ENCODE results near the gene ZNF407. TPM values are rescaled to one million over a fixed set of nuclear protein-coding genes. Genes with fewer than 3 reads are reported as not detected.

Gene ZNF407
- total and polyA plus RNA-seq, 2 experiments from 2014 or later = 2.1 to 10.4 TPM

DNA sequence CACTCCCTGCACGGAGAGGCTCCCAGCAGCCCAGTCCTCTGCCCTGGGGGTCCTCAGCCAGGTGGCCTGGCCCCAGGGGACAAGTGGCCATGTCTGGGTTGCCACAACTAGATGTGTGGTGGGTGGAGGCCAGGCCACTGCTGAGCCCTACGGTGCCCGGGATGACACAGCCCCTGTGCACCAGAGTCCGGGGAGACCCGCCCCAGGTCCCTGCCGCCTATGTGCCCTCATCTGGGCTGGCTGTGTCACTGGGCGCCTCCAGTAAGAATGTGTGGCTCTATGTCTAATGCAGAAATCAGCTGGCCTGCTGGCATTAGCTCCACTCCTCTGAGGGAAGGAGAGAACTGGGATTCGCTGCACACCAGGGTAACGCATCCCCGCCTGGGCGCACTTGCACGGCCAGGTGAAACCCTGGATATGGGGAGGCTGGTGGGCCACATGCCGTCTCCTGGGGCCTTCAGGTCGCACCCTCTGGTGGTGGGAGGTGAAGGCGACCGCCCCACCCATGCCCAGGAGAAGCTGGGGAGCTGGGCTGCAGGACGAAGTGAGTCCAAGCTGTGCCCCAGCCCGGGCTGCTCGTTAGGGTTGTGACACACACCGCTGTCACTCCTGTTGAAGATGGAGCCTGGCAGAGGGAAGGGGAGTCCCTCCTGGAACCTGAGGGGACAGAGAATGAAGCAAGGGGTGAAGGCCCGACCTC, 475.2 kb downstream of the ZNF407 start:
- DNase-seq (ENCODE audit: low spot score) = no peak
- H3K9me2 ChIP-seq (ENCODE audit: insufficient read depth) = no peaks in the 10 kb centered on the region
- peaks cover 6% of the 10 kb centered on the region for H3K4me1 Mint-ChIP-seq
- H3K27ac Mint-ChIP-seq = no peak overlapping the region
- H3K36me3 ChIP-seq (ENCODE audit: insufficient read depth) = no peaks in the 10 kb centered on the region
- H3K4me3 Mint-ChIP-seq = no peak overlapping the region
- H3K36me3 Mint-ChIP-seq (ENCODE audit: low read depth) = peaks cover 4% of the 10 kb centered on the region; the same call in 2 of the 3 replicates
- H3K79me2 ChIP-seq (replicated peaks; ENCODE audit: insufficient read depth) = no peaks in the 10 kb centered on the region
- H4K20me1 ChIP-seq (replicated peaks; ENCODE audit: insufficient read depth) = no peaks in the 10 kb centered on the region
- H3K27ac ChIP-seq (ENCODE audit: low read depth) = no peak overlapping the region
- H2AFZ ChIP-seq = no peak overlapping the region
- H3K4me1 ChIP-seq (ENCODE audit: insufficient read depth) = no peaks in the 10 kb centered on the region
- H3K4me3 ChIP-seq = no peak overlapping the region
- H3F3A ChIP-seq (replicated peaks; ENCODE audit: low read depth) = no peaks in the 10 kb centered on the region
- H3K27me3 Mint-ChIP-seq (ENCODE audit: insufficient read depth, low read depth, poor library complexity) = peaks cover 2% of the 10 kb centered on the region
- no peaks in the 10 kb centered on the region for H3K27me3 ChIP-seq (ENCODE audit: insufficient read depth)
- H3K9me3 Mint-ChIP-seq = peaks cover 15% of the 10 kb centered on the region
- H3K4me2 ChIP-seq = no peak overlapping the region
- TF ChIP-seq JUNB (IDR thresholded peaks at IDR 0.05; ENCODE audit: unreplicated experiment) = no peak
- TF ChIP-seq, protein P1, sequence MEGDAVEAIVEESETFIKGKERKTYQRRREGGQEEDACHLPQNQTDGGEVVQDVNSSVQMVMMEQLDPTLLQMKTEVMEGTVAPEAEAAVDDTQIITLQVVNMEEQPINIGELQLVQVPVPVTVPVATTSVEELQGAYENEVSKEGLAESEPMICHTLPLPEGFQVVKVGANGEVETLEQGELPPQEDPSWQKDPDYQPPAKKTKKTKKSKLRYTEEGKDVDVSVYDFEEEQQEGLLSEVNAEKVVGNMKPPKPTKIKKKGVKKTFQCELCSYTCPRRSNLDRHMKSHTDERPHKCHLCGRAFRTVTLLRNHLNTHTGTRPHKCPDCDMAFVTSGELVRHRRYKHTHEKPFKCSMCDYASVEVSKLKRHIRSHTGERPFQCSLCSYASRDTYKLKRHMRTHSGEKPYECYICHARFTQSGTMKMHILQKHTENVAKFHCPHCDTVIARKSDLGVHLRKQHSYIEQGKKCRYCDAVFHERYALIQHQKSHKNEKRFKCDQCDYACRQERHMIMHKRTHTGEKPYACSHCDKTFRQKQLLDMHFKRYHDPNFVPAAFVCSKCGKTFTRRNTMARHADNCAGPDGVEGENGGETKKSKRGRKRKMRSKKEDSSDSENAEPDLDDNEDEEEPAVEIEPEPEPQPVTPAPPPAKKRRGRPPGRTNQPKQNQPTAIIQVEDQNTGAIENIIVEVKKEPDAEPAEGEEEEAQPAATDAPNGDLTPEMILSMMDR (conservative IDR thresholded peaks at IDR 0.05; ENCODE audit: low read depth in 2 of 2) = no peak
- TF ChIP-seq ZNF114 (CRISPR knock-in tag; IDR thresholded peaks at IDR 0.05) = no peak
- no peak for TF ChIP-seq REST (IDR thresholded peaks at IDR 0.05; ENCODE audit: unreplicated experiment)
- TF ChIP-seq STAT1 (IDR thresholded peaks at IDR 0.05; ENCODE audit: unreplicated experiment) = no peak
- TF ChIP-seq EZH2phosphoT487 (IDR thresholded peaks at IDR 0.05; ENCODE audit: unreplicated experiment) = no peak
- no peak for TF ChIP-seq CREB1 (CRISPR knock-in tag; IDR thresholded peaks at IDR 0.05; ENCODE audit: low read depth)
- TF ChIP-seq ETS1 (IDR thresholded peaks at IDR 0.05) = no peak
- no peak for TF ChIP-seq EZH2 (IDR thresholded peaks at IDR 0.05; ENCODE audit: low read depth, unreplicated experiment)
- TF ChIP-seq NANOG (IDR thresholded peaks at IDR 0.05; ENCODE audit: borderline replicate concordance) = no peak
- TF ChIP-seq, protein P2, sequence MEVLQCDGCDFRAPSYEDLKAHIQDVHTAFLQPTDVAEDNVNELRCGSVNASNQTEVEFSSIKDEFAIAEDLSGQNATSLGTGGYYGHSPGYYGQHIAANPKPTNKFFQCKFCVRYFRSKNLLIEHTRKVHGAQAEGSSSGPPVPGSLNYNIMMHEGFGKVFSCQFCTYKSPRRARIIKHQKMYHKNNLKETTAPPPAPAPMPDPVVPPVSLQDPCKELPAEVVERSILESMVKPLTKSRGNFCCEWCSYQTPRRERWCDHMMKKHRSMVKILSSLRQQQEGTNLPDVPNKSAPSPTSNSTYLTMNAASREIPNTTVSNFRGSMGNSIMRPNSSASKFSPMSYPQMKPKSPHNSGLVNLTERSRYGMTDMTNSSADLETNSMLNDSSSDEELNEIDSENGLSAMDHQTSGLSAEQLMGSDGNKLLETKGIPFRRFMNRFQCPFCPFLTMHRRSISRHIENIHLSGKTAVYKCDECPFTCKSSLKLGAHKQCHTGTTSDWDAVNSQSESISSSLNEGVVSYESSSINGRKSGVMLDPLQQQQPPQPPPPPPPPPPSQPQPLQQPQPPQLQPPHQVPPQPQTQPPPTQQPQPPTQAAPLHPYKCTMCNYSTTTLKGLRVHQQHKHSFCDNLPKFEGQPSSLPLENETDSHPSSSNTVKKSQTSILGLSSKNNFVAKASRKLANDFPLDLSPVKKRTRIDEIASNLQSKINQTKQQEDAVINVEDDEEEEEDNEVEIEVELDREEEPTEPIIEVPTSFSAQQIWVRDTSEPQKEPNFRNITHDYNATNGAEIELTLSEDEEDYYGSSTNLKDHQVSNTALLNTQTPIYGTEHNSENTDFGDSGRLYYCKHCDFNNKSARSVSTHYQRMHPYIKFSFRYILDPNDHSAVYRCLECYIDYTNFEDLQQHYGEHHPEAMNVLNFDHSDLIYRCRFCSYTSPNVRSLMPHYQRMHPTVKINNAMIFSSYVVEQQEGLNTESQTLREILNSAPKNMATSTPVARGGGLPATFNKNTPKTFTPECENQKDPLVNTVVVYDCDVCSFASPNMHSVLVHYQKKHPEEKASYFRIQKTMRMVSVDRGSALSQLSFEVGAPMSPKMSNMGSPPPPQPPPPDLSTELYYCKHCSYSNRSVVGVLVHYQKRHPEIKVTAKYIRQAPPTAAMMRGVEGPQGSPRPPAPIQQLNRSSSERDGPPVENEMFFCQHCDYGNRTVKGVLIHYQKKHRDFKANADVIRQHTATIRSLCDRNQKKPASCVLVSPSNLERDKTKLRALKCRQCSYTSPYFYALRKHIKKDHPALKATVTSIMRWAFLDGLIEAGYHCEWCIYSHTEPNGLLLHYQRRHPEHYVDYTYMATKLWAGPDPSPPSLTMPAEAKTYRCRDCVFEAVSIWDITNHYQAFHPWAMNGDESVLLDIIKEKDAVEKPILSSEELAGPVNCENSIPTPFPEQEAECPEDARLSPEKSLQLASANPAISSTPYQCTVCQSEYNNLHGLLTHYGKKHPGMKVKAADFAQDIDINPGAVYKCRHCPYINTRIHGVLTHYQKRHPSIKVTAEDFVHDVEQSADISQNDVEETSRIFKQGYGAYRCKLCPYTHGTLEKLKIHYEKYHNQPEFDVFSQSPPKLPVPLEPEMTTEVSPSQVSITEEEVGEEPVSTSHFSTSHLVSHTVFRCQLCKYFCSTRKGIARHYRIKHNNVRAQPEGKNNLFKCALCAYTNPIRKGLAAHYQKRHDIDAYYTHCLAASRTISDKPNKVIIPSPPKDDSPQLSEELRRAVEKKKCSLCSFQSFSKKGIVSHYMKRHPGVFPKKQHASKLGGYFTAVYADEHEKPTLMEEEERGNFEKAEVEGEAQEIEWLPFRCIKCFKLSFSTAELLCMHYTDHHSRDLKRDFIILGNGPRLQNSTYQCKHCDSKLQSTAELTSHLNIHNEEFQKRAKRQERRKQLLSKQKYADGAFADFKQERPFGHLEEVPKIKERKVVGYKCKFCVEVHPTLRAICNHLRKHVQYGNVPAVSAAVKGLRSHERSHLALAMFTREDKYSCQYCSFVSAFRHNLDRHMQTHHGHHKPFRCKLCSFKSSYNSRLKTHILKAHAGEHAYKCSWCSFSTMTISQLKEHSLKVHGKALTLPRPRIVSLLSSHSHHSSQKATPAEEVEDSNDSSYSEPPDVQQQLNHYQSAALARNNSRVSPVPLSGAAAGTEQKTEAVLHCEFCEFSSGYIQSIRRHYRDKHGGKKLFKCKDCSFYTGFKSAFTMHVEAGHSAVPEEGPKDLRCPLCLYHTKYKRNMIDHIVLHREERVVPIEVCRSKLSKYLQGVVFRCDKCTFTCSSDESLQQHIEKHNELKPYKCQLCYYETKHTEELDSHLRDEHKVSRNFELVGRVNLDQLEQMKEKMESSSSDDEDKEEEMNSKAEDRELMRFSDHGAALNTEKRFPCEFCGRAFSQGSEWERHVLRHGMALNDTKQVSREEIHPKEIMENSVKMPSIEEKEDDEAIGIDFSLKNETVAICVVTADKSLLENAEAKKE (CRISPR knock-in tag; IDR thresholded peaks at IDR 0.05) = no peak
- TF ChIP-seq ZNF331 (CRISPR knock-in tag; IDR thresholded peaks at IDR 0.05; ENCODE audit: low read depth) = no peak
- no peak for TF ChIP-seq POLR2AphosphoS5 (IDR thresholded peaks at IDR 0.05; ENCODE audit: low read depth)
- no peak for ATAC-seq
